ENCODE measurements around the gene ACTL8.

- TF ChIP-seq CTCF (IDR thresholded peaks at IDR 0.05; ENCODE audit: poor library complexity) (no peak), EZH2 (IDR thresholded peaks at IDR 0.05; ENCODE audit: borderline replicate concordance) (no peak), EZH2phosphoT487 (IDR thresholded peaks at IDR 0.05; ENCODE audit: low read depth, severe bottlenecking, unreplicated experiment) (no peak)
These were observed 8.9 kb downstream of the ACTL8 start for GRCh38 chr1:17763995-17764394.
